GM19238 (cell line): ENCODE data around the gene CROCC2.

ENCODE experiments used
- DNase-seq: peaks from one replicate; pipeline ENCODE4 v3.0.0; 2011; ENCODE audit warnings: low spot score; ENCODE audit not compliant: insufficient read length

CROCC2 gene

GRCh38 chr2:240956171-240956934 is 50.2 kb downstream of the CROCC2 start:
- no peak for DNase-seq

DNA sequence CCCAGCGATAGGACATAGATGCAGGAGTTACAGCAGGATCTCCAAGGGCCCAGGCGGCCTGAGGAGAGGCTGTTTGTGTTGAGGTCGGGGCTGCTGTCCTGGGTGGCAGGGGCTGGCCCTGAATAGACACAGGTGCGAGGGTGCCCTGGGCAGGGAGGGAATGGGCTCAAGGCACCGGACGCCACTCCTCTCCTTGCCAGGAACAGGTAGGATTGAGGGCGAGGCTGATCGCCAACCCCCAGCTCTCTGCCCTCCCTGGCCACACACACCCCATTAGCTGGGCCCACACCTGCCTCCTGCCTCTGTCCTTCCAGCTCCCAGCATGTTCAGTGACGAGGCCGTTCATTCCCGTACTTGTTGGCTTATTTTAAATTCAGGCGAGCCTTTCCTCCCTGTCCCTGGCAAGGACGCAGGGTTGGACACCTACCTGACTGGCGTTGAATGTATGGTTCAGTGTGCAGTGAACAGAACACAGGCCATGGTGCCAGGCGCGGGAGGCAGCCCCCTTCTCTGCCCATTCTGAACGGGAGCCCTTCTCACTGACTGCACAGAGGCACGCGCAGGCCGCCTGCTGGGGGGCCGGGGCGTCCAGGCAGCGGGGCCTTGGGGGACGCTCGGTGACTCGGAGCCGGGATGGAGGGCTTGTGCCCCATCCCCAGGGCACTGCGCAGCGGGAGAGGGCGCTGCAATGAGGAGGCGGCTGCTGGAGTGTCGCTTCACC is 51.0 kb downstream of the CROCC2 start:
- DNase-seq: no peak

GRCh38 chr2:240957656-240958365 is 51.7 kb downstream of the CROCC2 start:
- no peak for DNase-seq

- DNase-seq: no peak
Measured at GRCh38 chr2:240958366-240959213, 52.5 kb downstream of the CROCC2 start.

- DNase-seq: no peak
Measured at GRCh38 chr2:240959214-240959940, 53.2 kb downstream of the CROCC2 start.

- no peak for DNase-seq
Measured at GRCh38 chr2:240959941-240960308, 53.8 kb downstream of the CROCC2 start.

DNA sequence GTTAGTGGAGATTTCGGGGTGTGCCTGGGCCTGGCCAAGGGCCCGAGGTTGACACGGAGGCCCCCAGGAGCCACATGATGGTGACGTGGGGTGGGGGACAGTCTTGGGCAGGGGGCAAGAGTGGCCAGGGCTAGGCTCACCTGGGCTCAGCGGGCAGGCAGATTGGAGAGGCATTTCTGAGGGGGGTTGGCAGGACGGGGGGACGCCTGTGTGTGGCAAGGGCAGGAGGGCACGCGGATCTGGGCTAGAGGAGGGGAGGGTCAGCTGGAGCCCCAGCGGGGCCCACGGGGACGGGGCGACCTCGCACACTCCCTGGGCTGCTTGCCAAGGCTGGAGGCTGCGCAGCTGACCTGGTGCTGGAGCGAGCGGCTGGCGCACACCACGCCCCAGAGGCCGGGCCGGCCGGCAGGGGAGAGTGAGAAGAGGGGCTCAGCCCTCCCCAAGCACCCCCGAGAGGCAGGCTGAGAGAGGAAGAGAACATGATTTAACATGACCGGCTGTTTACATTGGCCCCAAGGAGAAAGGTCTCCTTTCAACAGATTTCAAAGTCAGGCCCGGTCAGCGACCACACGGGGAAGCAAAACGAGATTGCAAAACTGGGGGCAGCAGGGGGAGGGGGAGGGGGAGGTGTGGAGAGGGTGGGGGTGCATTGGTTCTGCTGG is 54.3 kb downstream of the CROCC2 start:
- DNase-seq: no peak

DNA sequence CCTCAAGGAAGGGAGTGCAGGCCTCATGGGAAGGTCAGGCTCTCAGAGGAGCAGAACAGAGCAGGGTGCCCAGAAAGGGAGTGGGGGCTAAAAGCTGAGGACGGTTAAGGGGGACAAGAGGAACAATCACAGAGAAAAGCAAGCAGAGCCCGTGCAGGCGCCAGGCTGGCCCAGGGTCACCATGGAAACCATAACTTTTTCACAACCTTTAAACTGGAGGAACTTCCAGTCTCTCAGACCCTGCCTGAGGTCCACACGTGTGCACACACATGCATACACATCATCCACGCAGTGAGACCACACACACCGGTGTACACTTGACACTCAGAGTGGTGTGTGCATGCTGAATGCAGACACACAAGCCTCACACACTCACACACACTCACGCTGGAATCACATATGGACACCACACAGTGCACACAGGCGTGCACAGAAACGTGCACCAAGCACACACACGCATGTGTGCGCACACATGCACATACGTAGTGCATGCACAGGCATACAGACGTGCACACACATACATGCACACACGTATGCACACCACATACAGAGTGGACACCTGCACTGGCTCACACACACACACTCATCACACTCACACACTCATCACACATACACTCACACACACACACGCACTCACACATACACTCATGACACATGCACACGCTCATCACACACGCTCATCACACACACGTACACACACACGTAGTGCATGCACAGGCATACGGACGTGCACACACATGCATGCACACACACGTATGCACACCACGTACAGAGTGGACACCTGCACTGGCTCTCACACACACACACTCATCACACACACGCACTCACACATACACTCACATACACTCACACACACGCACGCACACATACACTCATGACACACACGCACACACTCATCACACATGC is 55.1 kb downstream of the CROCC2 start:
- no peak for DNase-seq

- DNase-seq: no peak
Measured at GRCh38 chr2:240961910-240962299, 55.8 kb downstream of the CROCC2 start.

GRCh38 chr2:240962300-240963064 is 56.3 kb downstream of the CROCC2 start:
- DNase-seq: no peak

DNA sequence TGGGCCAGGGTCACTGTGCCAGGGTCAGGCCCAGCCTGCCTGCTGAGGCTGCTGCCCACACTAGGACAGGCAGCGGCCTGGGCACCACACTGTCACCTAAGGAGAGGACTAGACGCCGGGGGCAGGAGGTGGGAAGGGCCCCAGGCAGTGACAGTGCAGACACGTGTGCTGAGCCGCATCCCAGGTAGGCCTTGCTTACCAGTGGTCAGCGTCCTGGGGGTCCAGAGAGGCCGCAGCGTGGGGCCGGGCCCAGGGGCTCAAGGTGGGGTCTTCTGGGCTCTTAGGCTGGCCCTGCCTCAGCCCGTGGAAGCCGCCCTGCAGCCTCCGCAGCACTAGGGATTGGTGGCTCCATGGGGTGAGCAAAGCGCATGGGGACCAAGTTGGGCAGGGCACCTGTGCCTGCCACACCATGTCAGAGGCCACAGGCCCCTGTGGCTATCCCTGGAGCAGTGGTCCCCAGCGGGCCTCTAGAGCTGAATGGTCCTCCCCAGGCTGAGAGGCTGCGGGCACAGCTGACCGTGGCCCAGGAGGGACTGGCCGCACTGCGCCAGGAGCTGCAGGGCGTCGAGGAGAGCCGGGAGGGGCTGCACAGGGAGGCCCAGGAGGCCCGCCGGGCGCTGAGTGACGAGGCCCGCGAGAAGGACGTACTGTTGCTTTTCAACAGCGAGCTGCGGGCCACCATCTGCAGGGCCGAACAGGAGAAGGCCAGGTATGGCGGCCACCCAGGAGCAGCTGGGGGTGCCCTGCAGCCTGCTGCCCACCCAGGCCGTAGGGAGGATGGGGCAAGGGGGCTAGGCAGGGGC is 57.1 kb downstream of the CROCC2 start:
- no peak for DNase-seq

- DNase-seq: no peak
Measured at GRCh38 chr2:240963868-240964703, 58.0 kb downstream of the CROCC2 start.

GRCh38 chr2:240964704-240965295 is 58.7 kb downstream of the CROCC2 start:
- DNase-seq: no peak

GRCh38 chr2:240965296-240965904 is 59.3 kb downstream of the CROCC2 start:
- DNase-seq: no peak

GRCh38 chr2:240965905-240966456 is 59.8 kb downstream of the CROCC2 start:
- no peak for DNase-seq
